Measurements from ENCODE around the gene NAA80. TPM values are rescaled to one million over a fixed set of nuclear protein-coding genes. Genes with fewer than 3 reads are reported as not detected.

Gene NAA80
- total and polyA plus RNA-seq, 2 of the 8 experiments (the other 6 are each of a cell fraction or from before 2014, with no cell fraction given): 11.3 to 16.7 TPM

DNA sequence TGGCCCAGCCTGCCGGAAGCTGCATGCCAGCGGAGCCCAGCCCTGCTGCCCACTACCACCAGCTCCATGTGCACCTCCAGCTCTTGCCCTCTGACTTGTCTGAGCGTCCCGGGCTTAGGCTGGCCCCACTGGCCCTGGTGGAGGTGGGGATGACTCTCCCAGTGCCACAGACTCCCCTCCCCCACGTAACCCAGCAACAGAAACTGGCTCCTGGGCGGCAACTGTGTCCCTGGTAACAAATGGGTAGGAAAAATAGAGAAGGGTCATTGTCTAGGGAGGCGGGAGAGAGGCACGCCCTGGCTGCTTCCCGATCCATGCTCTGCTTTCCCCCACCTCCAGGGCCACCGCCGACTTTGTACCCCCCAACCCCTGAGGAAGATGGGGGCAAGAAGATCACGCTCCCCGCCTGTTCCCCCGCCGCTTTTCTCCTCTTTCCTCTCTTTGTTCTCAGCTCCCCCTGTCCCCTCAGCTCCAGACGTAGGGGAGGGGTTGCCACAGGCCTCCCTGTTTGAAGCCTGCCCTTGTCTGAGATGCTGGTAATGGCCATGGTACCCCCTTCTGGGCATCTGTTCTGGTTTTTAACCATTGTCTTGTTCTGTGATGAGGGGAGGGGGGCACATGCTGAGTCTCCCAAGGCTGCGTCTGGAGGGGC, 41.0 kb downstream of the NAA80 start (continued):
- TF ChIP-seq, protein P1, sequence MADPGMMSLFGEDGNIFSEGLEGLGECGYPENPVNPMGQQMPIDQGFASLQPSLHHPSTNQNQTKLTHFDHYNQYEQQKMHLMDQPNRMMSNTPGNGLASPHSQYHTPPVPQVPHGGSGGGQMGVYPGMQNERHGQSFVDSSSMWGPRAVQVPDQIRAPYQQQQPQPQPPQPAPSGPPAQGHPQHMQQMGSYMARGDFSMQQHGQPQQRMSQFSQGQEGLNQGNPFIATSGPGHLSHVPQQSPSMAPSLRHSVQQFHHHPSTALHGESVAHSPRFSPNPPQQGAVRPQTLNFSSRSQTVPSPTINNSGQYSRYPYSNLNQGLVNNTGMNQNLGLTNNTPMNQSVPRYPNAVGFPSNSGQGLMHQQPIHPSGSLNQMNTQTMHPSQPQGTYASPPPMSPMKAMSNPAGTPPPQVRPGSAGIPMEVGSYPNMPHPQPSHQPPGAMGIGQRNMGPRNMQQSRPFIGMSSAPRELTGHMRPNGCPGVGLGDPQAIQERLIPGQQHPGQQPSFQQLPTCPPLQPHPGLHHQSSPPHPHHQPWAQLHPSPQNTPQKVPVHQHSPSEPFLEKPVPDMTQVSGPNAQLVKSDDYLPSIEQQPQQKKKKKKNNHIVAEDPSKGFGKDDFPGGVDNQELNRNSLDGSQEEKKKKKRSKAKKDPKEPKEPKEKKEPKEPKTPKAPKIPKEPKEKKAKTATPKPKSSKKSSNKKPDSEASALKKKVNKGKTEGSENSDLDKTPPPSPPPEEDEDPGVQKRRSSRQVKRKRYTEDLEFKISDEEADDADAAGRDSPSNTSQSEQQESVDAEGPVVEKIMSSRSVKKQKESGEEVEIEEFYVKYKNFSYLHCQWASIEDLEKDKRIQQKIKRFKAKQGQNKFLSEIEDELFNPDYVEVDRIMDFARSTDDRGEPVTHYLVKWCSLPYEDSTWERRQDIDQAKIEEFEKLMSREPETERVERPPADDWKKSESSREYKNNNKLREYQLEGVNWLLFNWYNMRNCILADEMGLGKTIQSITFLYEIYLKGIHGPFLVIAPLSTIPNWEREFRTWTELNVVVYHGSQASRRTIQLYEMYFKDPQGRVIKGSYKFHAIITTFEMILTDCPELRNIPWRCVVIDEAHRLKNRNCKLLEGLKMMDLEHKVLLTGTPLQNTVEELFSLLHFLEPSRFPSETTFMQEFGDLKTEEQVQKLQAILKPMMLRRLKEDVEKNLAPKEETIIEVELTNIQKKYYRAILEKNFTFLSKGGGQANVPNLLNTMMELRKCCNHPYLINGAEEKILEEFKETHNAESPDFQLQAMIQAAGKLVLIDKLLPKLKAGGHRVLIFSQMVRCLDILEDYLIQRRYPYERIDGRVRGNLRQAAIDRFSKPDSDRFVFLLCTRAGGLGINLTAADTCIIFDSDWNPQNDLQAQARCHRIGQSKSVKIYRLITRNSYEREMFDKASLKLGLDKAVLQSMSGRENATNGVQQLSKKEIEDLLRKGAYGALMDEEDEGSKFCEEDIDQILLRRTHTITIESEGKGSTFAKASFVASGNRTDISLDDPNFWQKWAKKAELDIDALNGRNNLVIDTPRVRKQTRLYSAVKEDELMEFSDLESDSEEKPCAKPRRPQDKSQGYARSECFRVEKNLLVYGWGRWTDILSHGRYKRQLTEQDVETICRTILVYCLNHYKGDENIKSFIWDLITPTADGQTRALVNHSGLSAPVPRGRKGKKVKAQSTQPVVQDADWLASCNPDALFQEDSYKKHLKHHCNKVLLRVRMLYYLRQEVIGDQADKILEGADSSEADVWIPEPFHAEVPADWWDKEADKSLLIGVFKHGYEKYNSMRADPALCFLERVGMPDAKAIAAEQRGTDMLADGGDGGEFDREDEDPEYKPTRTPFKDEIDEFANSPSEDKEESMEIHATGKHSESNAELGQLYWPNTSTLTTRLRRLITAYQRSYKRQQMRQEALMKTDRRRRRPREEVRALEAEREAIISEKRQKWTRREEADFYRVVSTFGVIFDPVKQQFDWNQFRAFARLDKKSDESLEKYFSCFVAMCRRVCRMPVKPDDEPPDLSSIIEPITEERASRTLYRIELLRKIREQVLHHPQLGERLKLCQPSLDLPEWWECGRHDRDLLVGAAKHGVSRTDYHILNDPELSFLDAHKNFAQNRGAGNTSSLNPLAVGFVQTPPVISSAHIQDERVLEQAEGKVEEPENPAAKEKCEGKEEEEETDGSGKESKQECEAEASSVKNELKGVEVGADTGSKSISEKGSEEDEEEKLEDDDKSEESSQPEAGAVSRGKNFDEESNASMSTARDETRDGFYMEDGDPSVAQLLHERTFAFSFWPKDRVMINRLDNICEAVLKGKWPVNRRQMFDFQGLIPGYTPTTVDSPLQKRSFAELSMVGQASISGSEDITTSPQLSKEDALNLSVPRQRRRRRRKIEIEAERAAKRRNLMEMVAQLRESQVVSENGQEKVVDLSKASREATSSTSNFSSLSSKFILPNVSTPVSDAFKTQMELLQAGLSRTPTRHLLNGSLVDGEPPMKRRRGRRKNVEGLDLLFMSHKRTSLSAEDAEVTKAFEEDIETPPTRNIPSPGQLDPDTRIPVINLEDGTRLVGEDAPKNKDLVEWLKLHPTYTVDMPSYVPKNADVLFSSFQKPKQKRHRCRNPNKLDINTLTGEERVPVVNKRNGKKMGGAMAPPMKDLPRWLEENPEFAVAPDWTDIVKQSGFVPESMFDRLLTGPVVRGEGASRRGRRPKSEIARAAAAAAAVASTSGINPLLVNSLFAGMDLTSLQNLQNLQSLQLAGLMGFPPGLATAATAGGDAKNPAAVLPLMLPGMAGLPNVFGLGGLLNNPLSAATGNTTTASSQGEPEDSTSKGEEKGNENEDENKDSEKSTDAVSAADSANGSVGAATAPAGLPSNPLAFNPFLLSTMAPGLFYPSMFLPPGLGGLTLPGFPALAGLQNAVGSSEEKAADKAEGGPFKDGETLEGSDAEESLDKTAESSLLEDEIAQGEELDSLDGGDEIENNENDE (IDR thresholded peaks at IDR 0.05; ENCODE audit: insufficient replicate concordance, low read length): no peak
- TF ChIP-seq CEBPB (IDR thresholded peaks at IDR 0.05; ENCODE audit: low read depth, low read length) (no peak), CBX8 (IDR thresholded peaks at IDR 0.05; ENCODE audit: borderline replicate concordance, low read depth, low read length) (no peak), EGR1 (IDR thresholded peaks at IDR 0.05; ENCODE audit: borderline replicate concordance, low read depth, low read length) (no peak), FOSL1 (IDR thresholded peaks at IDR 0.05; ENCODE audit: insufficient read depth, low read depth, low read length) (no peak), TBP (IDR thresholded peaks at IDR 0.05; ENCODE audit: low read depth, low read length) (no peak), PHF8 (conservative IDR thresholded peaks at IDR 0.05; ENCODE audit: low read depth, low read length) (no peak), CBX5 (IDR thresholded peaks at IDR 0.05; ENCODE audit: low read depth, low read length) (no peak), TAF7 (optimal IDR thresholded peaks at IDR 0.05; ENCODE audit: borderline replicate concordance, low read depth, low read length) (no peak)

Data from H1 (cell line).